GM23338 (cell line): Measurements from ENCODE around the gene SYCP3. TPM values are rescaled to one million over a fixed set of nuclear protein-coding genes. Genes with fewer than 3 reads are reported as not detected.

Source experiments
- ATAC-seq: fragments of 200-7000 bp; cut with Tn5 transposase; 3 replicates; pipeline ENCODE4 v1.9.1; 2020
- DNase-seq: peaks from one replicate; pipeline ENCODE4 v3.0.0-alpha.2; 2015; ENCODE audit warnings: low spot score
- H2AFZ ChIP-seq: fragments of 200-600 bp; sonication (generic); 2 replicates; pipeline ENCODE4 v1.8.0; 2016; ENCODE audit warnings: antibody characterized with exemption, mild to moderate bottlenecking, moderate library complexity
- H3F3A ChIP-seq: fragments of 200-600 bp; sonication (generic); replicated peaks from 2 replicates; pipeline ENCODE4 v1.8.0; 2017; ENCODE audit warnings: antibody characterized with exemption, mixed run types, low read depth
- H3K27ac ChIP-seq: fragments of 200-600 bp; sonication (generic); 2 replicates; pipeline ENCODE4 v1.6.1; 2016; ENCODE audit warnings: low read depth
- H3K27me3 ChIP-seq: fragments of 200-600 bp; sonication (generic); 2 replicates; pipeline ENCODE4 v1.8.0; 2016; ENCODE audit warnings: mild to moderate bottlenecking, mixed run types, moderate library complexity; ENCODE audit not compliant: insufficient read depth
- H3K36me3 ChIP-seq: fragments of 200-600 bp; sonication (generic); 2 replicates; pipeline ENCODE4 v1.8.0; 2016; ENCODE audit warnings: mild to moderate bottlenecking; ENCODE audit not compliant: insufficient read depth
- H3K4me1 ChIP-seq: fragments of 200-600 bp; sonication (generic); 2 replicates; pipeline ENCODE4 v1.8.0; 2016; ENCODE audit warnings: mild to moderate bottlenecking, moderate library complexity; ENCODE audit not compliant: insufficient read depth
- H3K4me2 ChIP-seq: fragments of 200-600 bp; sonication (generic); 2 replicates; pipeline ENCODE4 v1.7.1; 2017; ENCODE audit warnings: mixed run types
- H3K4me3 ChIP-seq: fragments of 200-600 bp; sonication (generic); 2 replicates; pipeline ENCODE4 v1.6.1; 2016; ENCODE audit warnings: mixed run types
- H3K79me2 ChIP-seq: fragments of 200-600 bp; sonication (generic); replicated peaks from 2 replicates; pipeline ENCODE4 v1.8.0; 2017; ENCODE audit warnings: mild to moderate bottlenecking; ENCODE audit not compliant: insufficient read depth
- H3K9me2 ChIP-seq: fragments of 200-600 bp; sonication (generic); 2 replicates; pipeline ENCODE4 v1.8.0; 2017; ENCODE audit not compliant: insufficient read depth
- H4K20me1 ChIP-seq: fragments of 200-600 bp; sonication (generic); replicated peaks from 2 replicates; pipeline ENCODE4 v1.8.0; 2017; ENCODE audit warnings: mild to moderate bottlenecking; ENCODE audit not compliant: insufficient read depth
- H3K27ac Mint-ChIP-seq: 2 replicates; pipeline ENCODE4 v1.8.0; 2020; ENCODE audit warnings: inconsistent platforms, mild to moderate bottlenecking, moderate library complexity, mixed read lengths
- H3K27me3 Mint-ChIP-seq: 3 replicates; pipeline ENCODE4 v1.8.0; 2022; ENCODE audit warnings: low read depth, mild to moderate bottlenecking, moderate library complexity, mixed read lengths, inconsistent platforms; ENCODE audit not compliant: insufficient read depth, poor library complexity
- H3K36me3 Mint-ChIP-seq: 3 replicates; pipeline ENCODE4 v1.8.0; 2021; ENCODE audit warnings: low read depth, mild to moderate bottlenecking, inconsistent platforms, moderate library complexity, mixed read lengths
- H3K4me1 Mint-ChIP-seq: 3 replicates; pipeline ENCODE4 v1.8.0; 2020; ENCODE audit warnings: mild to moderate bottlenecking, inconsistent platforms, mixed read lengths
- H3K4me3 Mint-ChIP-seq: 3 replicates; pipeline ENCODE4 v1.8.0; 2021; ENCODE audit warnings: moderate library complexity, mild to moderate bottlenecking, inconsistent platforms, mixed read lengths
- H3K9me3 Mint-ChIP-seq: 3 replicates; pipeline ENCODE4 v1.8.0; 2020; ENCODE audit warnings: moderate library complexity, mild to moderate bottlenecking, inconsistent platforms, mixed read lengths
- CREB1 ChIP-seq: fragments of 250-450 bp; sonication (Bioruptor Pico); IDR thresholded peaks from 2 replicates; pipeline ENCODE4 v1.5.0; 2020; ENCODE audit warnings: low read depth, mild to moderate bottlenecking, moderate library complexity
- CTCF ChIP-seq, 2 experiments: fragments of 200-600 bp in 1 of 2; sonication (generic) in 1 of 2; conservative IDR thresholded peaks; 2 replicates each; pipeline versions ENCODE4 v1.5.1 to v1.6.1; 2016 to 2017; ENCODE audit warnings: antibody characterized with exemption in 2 of 2, low read depth in 2 of 2, mild to moderate bottlenecking in 2 of 2, moderate library complexity in 1 of 2
- ETS1 ChIP-seq: IDR thresholded peaks from 2 replicates; pipeline ENCODE4 v1.6.1; 2016; ENCODE audit warnings: antibody characterized with exemption
- EZH2 ChIP-seq: fragments of 200-600 bp; sonication (generic); IDR thresholded peaks from one replicate; pipeline ENCODE4 v1.8.0; 2017; ENCODE audit warnings: antibody characterized with exemption, mild to moderate bottlenecking, low read depth; ENCODE audit not compliant: unreplicated experiment
- EZH2phosphoT487 ChIP-seq: fragments of 200-600 bp; sonication (generic); IDR thresholded peaks from one replicate; pipeline ENCODE4 v1.8.1; 2018; ENCODE audit warnings: antibody characterized with exemption; ENCODE audit not compliant: unreplicated experiment
- JUNB ChIP-seq: IDR thresholded peaks from one replicate; pipeline ENCODE4 v1.6.1; 2016; ENCODE audit warnings: antibody characterized with exemption; ENCODE audit not compliant: unreplicated experiment
- NANOG ChIP-seq: IDR thresholded peaks from 2 replicates; pipeline ENCODE4 v1.6.1; 2016; ENCODE audit warnings: antibody characterized with exemption, borderline replicate concordance
- POLR2AphosphoS5 ChIP-seq: IDR thresholded peaks from 2 replicates; pipeline ENCODE4 v1.6.1; 2016; ENCODE audit warnings: antibody characterized with exemption, low read depth
- REST ChIP-seq: IDR thresholded peaks from one replicate; pipeline ENCODE4 v1.6.1; 2018; ENCODE audit warnings: antibody characterized with exemption; ENCODE audit not compliant: unreplicated experiment
- STAT1 ChIP-seq: IDR thresholded peaks from one replicate; pipeline ENCODE4 v1.6.1; 2016; ENCODE audit warnings: antibody characterized with exemption; ENCODE audit not compliant: unreplicated experiment
- ZNF114 ChIP-seq: fragments of 250-450 bp; sonication (Bioruptor Pico); IDR thresholded peaks from 2 replicates; pipeline ENCODE4 v1.5.0; 2020; ENCODE audit warnings: mild to moderate bottlenecking, moderate library complexity
- ZNF331 ChIP-seq: fragments of 250-450 bp; sonication (Bioruptor Pico); IDR thresholded peaks from 2 replicates; pipeline ENCODE4 v1.5.0; 2020; ENCODE audit warnings: low read depth, mild to moderate bottlenecking, moderate library complexity
- ZNF462 ChIP-seq: fragments of 250-450 bp; sonication (Bioruptor Pico); IDR thresholded peaks from 2 replicates; pipeline ENCODE4 v1.5.0; 2020; ENCODE audit warnings: mild to moderate bottlenecking, moderate library complexity
- polyA plus RNA-seq: library from polyadenylated mRNA; unstranded; fragments of >200 nt; fragmentation: Nextera tagmentation; extraction: Ambion mirVana; gene quantifications from 2 replicates; pipeline ENCODE4 v1.2.1, GENCODE V29; 2016
- total RNA-seq: library from RNA; depleted of rRNA; stranded (reverse); fragments of >200 nt; shearing (Covaris generic); gene quantifications from 2 replicates; pipeline ENCODE4 v1.2.3, GENCODE V29; 2014

Gene SYCP3
- total and polyA plus RNA-seq, 2 experiments from 2014 or later: 0.07 to 1.5 TPM

- Histone ChIP-seq H3K27ac (no peak overlapping the region), H2AFZ (no peak overlapping the region), H3F3A (no peaks in the 10 kb centered on the region), H4K20me1 (no peaks in the 10 kb centered on the region; the same call in 1 of the 2 replicates), H3K4me1 (no peaks in the 10 kb centered on the region), H3K4me2 (no peak overlapping the region), H3K79me2 (no peaks in the 10 kb centered on the region), H3K4me3 (no peak overlapping the region), H3K27me3 (no peaks in the 10 kb centered on the region), H3K9me2 (no peaks in the 10 kb centered on the region), H3K36me3 (peaks cover 14% of the 10 kb centered on the region; the same call in 1 of the 2 replicates)
- H3K27me3 Mint-ChIP-seq: peaks cover 4% of the 10 kb centered on the region
- peak overlapping the region; percentile 1; the same call in 1 of the 2 replicates for H3K27ac Mint-ChIP-seq
- no peak for DNase-seq
- no peaks in the 10 kb centered on the region for H3K4me1 Mint-ChIP-seq
- ATAC-seq: no peak
- H3K36me3 Mint-ChIP-seq: peaks cover 4% of the 10 kb centered on the region; the same call in 2 of the 3 replicates
- H3K9me3 Mint-ChIP-seq: no peaks in the 10 kb centered on the region
- H3K4me3 Mint-ChIP-seq: no peak overlapping the region
- TF ChIP-seq ETS1 (no peak), JUNB (no peak), NANOG (no peak), STAT1 (no peak), EZH2phosphoT487 (no peak), CREB1 (CRISPR knock-in tag) (no peak), CTCF (conservative IDR thresholded peaks at IDR 0.05; ENCODE audit: low read depth in 2 of 2) (no peak), ZNF331 (CRISPR knock-in tag) (no peak), REST (no peak), EZH2 (no peak), ZNF114 (no peak), ZNF462 (CRISPR knock-in tag) (no peak), POLR2AphosphoS5 (no peak)
Measured at GRCh38 chr12:101782273-101782731, 43.0 kb upstream of the SYCP3 start.
